RWPE1 (cell line): ENCODE results near the gene KRTAP10-1.

Experiments used
- CTCF ChIA-PET: fragments of 350-600 bp; sonication (Branson Sonifier 250); formaldehyde crosslinking; extraction: SDS; loops from one replicate; lab custom pipeline; 2021; lab: Yijun Ruan, JAX
- POLR2A ChIA-PET: fragments of 400-600 bp; formaldehyde crosslinking; extraction: SDS; loops from one replicate; lab custom pipeline; 2020; ENCODE audit warnings: antibody characterized with exemption; ENCODE audit not compliant: low non-redundant PET; lab: Yijun Ruan, JAX
- DNase-seq: peaks from one replicate; pipeline ENCODE4 v3.0.0; 2012; ENCODE audit warnings: low spot score
- H3K27ac ChIP-seq: fragments of 450-650 bp; 2 replicates; pipeline ENCODE4 v1.5.1; 2017
- TF ChIP-seq, protein P1 (sequence below): fragments of 450-650 bp; conservative IDR thresholded peaks from 2 replicates; pipeline ENCODE4 v1.5.1; 2017; ENCODE audit warnings: low read depth, mild to moderate bottlenecking

KRTAP10-1 gene

DNA sequence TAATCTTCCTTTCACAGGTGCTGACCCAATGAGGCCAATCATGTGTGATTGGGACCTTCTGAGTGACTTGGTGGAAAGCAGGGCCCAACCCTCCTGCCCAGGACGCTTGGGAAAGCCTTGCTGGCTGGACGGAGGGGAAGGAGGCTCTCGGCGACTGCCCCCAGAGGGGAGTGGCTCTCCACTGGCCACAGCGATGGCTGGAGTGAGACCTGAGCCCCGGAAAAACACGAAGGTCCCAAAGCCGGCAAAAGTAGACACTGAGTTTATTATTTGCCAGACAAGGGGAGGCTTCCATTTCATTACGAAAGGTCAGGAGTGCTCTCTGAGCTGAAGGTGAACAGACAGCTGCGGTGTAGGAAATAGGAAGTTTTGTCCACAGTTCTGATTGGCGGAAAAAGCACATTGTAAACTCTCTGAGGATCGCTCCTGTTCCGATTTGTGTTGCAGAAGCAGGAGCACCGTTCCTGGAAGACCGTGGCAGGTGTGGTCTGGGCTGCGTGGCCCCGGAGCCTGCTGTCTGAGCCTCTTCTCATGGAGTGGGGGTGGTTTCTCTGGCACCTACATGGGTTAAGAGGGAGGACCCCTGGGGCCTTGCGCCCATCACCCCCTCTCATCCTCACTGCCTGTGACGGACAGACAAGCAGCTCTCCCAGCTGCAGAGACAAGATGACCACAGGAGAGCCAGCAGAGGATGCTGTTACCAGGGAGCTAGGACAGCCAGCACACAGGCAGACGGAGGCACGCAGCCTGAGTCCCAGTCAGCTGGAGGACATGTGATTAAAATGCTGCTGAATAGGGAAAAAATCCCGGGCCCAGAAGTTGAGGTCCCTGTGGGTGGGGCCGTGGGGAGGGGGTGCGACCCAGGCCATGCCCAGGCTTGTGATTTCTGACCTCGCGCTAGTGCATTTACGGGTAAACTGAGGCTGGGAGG is 41.5 kb downstream of the KRTAP10-1 start:
- TF ChIP-seq, protein P1, sequence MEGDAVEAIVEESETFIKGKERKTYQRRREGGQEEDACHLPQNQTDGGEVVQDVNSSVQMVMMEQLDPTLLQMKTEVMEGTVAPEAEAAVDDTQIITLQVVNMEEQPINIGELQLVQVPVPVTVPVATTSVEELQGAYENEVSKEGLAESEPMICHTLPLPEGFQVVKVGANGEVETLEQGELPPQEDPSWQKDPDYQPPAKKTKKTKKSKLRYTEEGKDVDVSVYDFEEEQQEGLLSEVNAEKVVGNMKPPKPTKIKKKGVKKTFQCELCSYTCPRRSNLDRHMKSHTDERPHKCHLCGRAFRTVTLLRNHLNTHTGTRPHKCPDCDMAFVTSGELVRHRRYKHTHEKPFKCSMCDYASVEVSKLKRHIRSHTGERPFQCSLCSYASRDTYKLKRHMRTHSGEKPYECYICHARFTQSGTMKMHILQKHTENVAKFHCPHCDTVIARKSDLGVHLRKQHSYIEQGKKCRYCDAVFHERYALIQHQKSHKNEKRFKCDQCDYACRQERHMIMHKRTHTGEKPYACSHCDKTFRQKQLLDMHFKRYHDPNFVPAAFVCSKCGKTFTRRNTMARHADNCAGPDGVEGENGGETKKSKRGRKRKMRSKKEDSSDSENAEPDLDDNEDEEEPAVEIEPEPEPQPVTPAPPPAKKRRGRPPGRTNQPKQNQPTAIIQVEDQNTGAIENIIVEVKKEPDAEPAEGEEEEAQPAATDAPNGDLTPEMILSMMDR: no peak
- ChIA-PET CTCF (interaction anchor here (0.6 to 1.0 kb wide), 2 partner anchors 12 to 248 kb away, joined by 3 read pairs; no protein-coding TSS in a partner anchor), POLR2A (no interaction called here)
- H3K27ac ChIP-seq: no peak overlapping the region
- DNase-seq: no peak

DNA sequence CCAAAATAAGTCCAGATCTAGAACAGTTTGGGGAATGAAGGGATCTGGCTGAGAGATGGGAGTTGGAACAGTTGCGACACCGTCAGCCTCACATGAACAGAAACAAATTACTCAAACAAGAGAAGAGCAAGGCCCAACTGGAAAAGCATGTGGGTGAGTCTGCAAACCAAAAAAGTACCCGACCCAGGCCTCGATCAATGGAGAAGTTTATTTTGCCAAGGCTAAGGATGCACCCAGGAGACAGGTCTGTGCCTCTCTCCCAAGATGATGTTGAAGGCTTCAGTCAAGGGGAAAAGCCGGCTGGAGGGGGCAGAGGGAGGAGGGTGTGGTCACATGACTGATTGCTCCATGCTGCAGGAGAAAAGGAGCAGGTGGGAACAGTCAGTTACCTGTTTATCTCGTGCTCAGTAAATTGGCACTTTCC is 42.3 kb downstream of the KRTAP10-1 start:
- DNase-seq: no peak
- ChIA-PET CTCF (interaction anchor here (1.0 kb wide), 1 partner anchor 13 kb away, joined by 3 read pairs; no protein-coding TSS in a partner anchor), POLR2A (no interaction called here)
- TF ChIP-seq, protein P1: no peak
- H3K27ac ChIP-seq: no peak overlapping the region

DNA sequence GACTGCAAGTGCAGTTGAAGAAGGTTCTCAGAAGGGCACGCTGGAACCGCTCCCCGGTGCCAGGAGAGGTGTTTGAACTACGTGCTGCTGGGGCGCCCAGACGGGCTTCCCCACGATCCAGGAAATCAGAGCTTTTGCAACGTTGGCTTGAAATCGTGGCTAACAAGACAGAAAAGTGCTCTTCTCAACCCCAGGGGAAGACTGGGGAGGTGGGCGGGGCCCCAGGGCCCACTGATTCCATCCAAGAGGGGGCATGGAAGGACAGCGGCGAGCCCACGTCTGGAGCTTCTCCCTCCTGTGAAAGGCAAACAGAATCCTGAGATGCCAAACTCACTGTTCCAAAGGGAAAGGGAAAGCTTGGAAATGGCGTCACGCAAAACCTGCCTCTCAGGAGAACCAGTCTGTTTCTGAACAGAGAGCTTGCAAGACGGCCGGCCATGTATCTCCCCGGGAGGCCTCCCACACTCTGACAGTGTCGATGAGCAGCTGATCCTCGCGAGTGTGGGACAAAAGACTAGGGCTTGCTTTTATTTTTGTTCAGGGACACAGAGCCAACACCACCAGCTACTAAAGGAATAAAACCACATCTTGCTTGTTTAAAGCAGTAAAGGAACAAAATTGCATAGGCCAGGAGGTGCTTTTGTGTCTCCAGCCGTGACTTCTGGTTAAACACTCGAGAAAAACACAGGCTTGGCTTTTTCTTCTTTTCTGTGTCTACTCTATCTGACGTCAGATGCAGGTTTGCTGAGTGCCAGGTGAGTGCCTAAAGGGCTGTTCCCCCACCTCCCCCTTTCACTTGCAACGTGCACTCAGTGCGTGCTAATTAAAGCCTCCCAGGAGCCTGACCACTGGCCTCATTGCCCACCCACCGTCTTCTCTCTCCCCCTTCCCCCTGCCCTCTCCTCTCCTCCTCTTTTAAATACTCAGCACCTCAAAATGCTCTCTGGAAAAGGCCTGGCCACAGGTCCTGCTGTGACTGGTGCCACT is 43.1 kb downstream of the KRTAP10-1 start:
- DNase-seq: no peak
- no peak overlapping the region for H3K27ac ChIP-seq
- ChIA-PET CTCF (interaction anchor here (0.5 to 0.7 kb wide), 2 partner anchors 13 to 39 kb away, joined by 3 read pairs; no protein-coding TSS in a partner anchor), POLR2A (no interaction called here)
- TF ChIP-seq, protein P1: no peak

DNA sequence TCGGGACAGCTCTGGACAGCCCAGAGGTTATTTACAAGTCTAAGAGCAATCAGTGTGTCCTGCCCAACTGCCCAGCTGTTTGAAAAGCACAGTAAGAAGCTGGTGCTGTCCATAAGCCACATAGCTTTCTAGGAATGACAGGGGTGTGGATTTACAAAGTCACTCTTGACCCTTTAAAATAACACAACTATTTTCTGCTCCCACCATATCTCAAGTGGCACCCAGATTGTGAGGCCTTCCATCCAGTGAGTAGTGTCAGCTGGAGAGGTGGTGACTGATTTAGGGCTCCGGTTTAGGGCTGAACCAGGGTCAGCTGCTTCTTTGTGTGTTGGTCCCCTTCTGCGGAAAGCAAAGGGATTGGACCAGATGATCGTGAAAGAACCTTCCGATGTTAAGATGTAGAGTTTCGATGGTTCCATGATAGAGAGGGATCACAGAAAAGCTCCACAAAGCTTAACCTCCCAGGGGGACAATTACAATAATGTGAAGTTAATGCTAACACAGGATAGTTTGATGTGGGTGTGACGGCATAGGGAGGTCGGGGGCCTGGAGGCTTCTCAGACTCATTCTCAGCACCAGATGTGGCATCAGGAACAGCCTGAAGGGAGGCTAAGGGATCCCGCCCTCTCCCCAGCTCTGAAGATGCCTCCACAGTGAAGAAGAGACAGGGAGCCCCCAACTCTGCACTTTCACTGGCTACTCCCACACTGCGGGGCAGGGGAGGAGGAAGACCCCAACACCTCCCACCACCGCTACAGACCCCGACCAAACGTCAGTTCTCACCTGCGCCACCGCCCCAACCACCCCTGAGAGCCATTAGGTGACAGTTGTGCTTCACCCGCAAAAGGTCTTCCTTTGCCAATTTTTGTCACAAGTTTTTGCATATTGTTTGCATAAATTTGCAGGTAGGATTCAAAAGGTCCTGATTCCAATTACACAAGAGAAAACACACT is 44.1 kb downstream of the KRTAP10-1 start:
- no peak overlapping the region for H3K27ac ChIP-seq
- ChIA-PET POLR2A (no interaction called here), CTCF (interaction anchor here (0.6 to 1.1 kb wide), 3 partner anchors 15 to 798 kb away, joined by 3 read pairs; no protein-coding TSS in a partner anchor)
- TF ChIP-seq, protein P1: no peak
- no peak for DNase-seq

DNA sequence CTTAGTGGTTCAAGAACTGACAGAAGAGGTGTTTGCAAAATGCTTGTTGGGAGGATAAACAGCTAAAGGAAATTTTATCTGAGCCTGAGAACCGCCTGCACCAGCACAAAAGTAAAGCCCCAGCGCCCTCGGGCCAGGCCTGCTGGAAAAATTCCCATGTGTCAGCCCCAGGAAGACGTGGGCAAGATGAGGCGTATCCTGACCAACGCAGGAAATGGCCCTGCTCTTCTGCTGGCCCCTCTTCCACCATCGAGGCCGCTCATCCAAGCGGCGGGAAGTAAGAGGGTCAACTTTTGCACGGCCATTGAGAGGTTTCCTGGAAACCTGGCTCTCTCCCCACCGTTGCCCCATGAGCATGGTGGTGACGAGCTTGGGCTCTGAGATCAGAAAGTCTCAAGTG is 45.0 kb downstream of the KRTAP10-1 start:
- TF ChIP-seq, protein P1: no peak
- POLR2A ChIA-PET: no interaction called here
- CTCF ChIA-PET: interaction anchor here (1.1 kb wide), 1 partner anchor 16 kb away, joined by 3 read pairs; no protein-coding TSS in a partner anchor
- no peak for DNase-seq
- no peak overlapping the region for H3K27ac ChIP-seq
